NK-92 (cell line): ENCODE measurements around the gene MVD.
A peak's percentile ranks its signal among the peaks of the same experiment; 100 is the strongest.

Source experiments
- DNase-seq: peaks from one replicate; lab custom pipeline; 2025; ENCODE audit not compliant: unreplicated experiment; lab: John Stamatoyannopoulos, UW

MVD gene

DNA sequence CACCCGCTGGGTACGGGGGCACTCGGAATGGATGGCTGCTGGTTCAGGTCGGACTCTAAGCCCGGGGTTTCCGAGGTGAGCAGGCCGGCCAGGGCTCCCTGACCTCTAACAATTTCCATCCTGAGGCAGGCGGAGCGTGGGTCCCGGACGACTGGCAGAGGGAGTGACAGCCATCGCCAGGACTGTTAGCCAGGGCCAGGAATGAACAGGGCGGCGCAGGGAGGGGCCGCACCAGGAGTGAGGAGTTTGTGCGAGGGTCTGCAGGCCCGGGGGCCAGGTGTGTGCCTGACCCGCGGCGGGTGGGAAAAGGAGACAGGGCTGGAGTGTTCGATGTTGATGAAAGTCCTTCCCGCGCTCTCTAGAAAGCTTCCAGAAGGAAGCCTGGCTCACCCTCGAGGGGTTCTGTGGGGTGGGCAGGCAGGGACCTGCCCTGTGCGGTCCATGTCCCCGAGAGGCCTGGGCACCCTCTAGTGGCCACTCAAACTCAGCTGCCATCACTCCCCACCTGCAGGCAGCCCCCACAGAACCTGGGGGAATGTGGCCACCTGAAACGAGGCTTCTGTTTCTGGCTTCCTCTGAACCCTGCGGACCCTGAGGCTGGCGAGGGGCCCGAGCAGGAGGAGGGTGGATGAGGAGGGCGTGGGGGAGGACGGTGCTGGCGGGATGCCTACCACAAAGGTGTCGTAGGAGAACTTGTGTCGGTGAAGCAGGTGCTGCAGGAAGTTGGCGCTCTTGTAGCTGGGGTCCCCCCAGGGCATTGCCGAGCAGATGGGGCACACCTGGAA lies 35.1 kb upstream of the MVD start:
- no peak for DNase-seq

DNA sequence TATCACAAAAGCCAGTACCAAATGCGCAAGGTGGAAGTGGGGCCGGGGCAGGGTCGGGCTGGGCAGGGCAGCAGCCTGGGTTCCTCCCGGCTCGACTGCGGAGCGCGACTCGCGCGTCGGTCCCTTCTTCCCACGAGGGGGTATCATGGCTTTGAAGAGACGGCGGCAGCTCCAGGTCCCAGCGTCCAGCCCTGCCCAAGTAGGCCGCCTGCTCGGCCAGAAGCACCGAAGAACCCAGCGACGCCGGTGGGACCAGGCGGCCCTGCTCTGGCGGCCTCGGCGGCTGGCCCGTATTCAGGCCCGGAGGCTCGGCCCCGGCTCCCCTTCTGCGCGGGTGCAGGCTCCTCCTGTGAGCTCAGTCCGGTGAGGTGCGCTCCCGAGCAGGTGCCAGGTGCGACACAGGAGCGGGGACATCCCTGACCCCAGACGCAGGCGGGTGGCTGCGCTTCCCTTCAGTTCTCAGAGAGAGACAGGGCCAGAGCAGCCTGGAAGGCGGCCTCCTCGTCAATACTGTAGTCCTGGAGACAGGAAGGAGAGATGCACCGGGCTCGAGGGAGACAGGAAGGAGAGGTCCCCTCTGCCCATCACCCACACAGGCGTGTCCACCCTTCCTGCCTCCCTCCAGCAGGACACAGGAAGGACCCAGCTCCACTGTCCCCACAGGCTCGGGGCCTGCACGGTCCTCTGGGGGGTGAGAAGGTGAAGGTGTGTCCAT lies 34.4 kb upstream of the MVD start:
- DNase-seq: no peak

DNA sequence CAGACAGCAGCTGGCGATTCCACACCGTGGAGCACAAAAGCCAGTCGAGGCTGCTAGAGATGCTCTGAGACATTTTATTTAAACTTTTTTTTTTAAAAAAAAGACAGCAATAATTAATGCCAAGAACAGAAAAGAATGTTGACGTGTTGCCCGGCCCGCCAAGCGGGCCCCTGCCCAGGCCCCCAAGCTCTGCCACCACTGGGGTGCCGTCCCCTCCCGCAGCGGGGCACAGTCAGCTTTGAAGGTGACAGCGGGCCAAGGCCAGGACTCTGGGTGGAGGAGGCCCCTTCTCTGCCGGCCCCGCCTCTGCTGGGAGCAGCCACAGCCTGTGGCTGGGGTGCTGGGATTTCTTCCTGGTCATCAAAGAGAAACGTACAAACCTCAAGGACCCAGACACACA lies 33.5 kb upstream of the MVD start:
- no peak for DNase-seq

DNA sequence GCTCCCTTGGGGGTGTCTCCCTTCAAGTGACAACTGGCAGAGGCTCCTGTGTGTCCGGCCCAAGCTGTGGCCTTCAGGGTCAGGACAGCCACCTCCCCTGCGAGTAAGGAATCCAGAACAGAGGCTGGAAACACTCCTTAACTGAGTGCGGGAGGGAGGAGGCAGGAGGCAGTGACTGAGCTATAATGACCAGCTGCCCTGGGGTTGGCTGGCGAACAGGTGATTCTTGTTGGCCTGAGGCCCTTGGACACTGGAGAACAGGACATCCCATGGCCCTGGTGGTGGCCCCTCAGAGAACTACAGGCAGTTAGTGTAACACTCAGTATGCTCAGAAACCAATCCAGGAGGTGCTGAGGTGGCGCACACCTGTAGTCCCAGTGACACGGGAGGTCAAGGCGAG lies 32.9 kb upstream of the MVD start:
- no peak for DNase-seq

DNA sequence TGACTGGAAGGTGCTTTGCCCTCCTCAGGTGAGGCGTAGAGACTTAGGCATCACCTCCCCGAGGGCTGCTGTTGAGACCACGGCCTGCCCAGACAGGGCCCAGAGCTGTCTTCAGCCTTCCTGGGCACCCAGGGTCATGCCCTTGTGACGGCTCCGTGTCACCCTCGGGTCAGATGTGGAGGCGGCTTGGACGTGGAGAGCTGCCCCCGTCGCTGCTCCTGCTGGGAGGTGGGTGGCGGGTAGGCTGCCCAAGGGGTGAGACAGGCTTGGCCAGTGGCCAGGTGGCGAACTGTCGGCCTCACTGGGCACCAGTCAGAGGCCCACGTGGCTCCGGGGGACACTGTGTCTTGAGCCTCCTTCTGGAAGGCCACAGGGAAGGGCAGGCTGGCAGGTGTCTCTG lies 32.3 kb upstream of the MVD start:
- DNase-seq: no peak

DNA sequence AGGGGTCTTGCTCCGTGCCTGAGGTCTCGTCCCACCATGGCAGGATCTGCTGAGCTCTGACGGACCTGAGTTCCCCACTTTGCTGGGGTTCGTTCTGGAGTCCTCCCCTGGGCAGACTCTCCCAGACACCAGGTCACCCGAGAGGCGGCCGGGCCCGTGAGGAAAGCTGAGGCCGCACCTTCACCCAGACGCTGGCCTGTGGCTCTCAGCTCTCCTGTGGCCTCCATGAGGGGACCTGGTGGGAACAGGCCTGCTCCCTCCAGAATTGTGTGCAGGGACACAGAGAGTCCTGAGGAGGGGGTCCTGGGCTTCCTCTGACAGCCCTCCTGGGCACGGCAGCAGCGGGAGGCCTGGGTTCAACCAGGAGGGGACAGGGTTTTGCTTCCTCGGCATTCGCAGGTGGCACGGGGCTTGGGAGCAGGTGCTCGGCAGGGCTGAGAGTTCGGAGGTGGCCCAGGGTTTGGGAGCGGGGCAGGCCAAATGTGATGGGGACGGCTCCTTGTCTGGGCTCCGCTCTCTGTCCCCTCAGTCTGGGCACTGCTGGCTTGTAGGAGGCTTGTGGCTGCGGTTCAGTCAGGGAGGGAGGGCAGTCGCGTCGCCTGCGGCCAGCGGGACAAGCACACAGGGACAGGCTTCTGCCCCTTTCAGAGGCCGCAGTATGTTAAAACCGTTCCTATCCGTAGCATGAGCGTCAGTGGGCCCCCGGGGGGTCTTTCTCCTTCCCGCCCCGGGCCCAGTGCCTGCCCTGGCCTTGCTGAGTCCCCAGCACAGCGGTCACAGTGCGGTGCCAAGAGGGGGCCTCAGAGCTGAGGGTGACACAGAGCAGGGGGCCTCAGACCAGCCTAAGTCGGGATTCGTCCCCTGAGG lies 31.6 kb upstream of the MVD start:
- no peak for DNase-seq

DNA sequence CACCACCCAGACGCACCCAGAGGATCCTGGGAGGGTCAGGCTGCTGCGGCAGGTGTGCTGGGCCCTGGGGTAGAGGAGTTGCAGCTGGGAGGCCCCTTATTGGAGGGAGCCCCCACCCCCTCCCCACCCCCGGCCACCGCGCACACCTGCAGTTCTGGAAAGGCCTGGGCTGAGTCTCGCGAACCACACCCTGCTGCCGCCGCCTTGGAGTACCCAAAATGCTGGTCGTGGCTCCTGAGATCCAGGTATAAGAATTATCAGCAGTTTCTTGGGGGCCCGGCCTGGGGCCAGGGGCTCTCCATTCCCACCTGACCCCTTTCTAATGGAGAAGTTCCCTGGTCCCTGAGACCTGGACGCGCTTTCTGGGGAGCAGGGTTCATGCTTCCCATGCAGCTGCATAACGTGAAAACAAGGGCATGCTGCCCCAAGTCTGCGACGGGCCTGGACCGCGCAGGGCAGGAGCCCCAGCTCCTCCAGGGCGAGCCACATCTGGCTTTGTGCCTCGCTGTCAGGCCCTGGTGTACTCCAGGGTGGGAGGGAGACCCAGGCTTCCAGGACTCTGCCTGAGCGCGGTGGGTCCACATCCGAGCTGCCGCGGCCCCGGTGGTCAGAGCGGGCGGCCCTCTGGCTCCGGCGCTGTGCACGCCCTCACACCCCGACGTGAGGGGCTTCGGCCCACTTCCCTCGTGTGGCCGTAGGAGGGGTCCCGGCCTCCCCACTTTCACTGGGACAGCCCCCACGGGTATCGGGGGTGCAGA lies 30.7 kb upstream of the MVD start:
- no peak for DNase-seq

DNA sequence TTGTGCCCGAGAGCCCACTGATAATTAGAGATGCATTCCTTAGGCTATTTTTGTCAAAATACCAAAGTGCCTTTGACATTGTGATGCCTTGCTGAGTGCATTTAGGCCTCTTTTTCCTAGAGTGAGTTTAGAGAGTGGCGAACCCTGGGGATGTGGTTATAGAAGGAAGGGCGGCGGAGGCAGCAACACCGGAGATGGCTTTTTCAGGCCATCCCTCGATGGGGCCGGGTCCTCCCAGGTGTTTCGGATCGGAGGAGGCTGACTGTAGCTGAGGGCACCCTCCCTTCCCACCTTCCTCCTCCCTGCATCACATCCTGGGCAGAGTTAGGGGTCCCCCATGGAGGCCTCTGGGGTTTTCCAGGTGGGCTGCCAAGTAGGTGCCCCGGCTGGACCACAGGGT lies 30.0 kb upstream of the MVD start:
- DNase-seq: no peak

DNA sequence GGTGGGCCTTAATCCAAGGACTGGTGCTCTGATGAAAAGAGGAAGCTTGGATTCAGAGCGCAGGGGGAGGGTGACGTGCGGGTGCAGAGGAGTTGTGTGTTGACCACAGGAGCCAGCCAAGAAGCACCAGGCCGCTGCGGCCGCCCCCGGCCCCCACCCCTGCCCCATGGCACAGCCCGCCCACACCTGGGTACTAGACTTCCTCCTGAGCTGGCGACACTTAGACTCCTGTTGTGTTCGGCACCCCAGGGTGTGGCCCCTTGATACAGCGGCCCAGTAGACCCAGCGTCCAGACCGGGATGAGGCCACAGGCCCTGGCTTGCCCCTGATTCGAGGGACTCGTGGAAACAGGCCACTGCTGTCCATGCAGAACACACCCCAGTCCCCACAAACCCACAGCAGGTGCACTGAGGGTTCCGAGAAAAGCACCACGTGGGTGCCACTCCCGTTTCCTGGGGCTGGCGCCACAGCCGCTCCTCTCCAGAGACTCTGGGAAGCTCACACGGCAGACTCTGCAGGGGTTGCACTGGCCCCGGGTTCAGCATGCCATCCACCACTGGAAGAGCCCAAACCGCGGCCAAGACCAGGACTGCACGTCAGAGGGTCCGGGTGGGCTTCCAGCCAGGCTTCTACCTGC lies 29.2 kb upstream of the MVD start:
- no peak for DNase-seq

DNA sequence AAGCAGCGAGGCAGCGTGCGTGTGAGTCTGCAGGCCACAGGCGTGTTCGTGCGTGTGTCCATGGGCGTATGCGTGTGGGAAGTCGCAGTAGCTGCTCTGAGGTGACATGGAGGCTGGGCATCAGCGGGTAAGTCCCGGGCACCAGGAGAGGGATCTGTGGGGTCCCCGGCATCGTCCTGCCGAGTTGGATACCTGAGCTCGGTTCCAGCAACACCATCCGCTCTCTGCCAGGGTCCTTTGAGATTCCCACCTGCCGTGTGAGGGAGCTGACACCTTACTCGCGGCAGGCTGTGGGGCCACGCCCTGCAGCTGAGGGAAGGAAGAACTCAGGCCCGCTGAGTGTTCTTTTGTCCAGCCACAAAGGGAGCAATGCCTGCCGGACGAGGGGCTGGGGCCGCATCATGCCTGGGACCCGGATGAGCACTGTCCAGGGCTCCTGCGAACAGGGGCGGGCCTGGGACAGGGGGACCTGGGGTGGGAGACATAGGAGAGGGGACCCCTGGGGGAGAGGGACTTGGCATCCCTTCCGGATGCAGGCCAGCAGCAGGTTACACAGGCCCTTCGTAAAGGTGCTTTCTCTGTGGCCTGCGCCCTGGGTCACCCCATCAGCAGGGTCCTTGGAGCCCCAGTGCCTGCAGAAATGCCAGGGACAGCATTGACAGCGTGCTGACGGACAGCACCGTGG lies 28.4 kb upstream of the MVD start:
- DNase-seq: no peak

DNA sequence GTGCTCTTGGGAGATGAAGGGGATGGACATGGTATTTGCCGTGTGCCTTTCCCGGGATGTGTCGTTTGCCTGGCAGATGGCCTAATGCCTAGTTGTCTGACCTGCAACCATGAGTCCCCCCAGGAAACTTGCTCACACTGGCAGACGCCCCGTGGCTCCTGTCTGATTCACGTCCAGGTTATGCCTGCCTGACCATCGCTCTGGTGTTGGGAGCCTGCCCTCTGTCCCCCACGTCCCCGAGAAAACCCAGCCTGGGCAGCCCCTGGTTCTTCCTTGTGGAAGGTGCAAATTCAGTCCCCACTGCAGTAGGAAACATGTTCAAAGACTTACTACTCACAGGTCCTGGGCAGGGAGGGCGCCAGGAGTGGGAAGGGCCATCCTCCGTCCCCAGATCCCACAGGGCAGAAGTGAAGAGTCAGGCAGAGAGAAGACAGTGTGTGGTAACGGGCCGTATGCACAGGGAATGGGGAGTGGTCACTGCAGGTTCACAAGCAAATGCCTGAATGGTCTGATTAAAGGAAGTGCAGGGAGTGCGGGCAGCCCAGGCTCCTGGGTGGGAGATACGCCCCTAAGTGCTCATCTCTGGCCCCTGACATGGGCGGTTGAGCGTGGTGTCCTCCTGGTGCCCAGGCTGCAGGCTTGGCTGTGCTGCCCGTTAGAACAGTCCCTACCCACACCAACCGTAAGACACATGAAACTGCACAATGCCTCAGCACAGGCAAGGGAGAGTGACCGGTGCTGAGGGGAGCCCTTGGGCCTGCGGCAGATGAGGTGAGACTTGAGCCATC lies 27.6 kb upstream of the MVD start:
- DNase-seq: no peak

DNA sequence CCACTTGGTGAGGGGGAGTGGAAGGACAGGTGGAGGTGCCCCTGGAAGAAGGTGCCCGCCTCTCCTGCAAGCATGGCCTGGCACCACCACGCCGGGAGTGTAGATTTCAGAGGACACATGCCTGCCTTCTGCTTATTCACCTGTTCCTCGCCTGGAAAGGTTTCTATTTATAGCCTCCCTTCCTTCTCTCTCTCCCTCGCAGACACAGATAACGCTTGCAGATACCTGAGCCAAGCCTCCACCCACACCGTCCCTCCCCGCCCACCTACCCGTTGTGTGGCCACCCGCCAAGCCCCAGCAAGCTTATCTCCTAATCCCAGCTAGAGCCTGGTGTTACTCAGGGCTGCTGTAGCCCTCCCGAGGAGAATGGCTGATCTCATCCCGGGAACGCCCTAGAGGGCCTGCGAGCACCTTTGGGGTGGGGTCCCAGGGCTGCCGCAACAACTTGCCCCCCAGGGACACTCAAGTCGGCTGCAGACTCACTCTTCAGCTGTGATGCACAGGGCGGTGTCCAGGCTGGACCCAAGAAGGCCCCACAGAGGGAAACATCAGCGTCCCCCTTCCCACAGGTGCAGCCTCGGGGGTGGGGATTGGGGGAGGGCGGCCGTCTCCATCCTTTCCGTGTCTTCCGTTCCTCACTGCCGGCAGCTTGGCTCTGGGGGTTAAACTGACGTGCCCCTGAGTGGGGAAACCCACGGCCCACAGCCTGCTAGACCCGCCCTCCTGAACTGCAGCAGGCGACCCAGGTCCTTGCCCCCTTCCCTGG lies 25.3 kb upstream of the MVD start:
- DNase-seq: no peak

DNA sequence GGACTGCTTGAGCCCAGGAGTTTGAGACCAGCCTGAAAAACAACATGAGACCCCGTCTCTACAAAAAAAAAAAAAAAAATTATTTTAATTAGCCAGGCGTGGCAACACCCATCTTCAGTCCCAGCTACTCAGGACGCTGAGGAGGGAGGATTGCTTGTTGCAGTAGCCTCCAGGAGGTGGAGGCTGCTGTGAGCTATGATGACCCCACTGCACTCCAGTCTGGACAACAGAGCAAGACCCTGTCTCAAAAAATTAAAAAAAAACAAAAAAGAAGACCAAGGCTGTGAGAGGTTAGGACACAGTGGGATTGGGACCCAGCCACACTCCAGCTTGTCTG lies 24.8 kb upstream of the MVD start:
- no peak for DNase-seq

DNA sequence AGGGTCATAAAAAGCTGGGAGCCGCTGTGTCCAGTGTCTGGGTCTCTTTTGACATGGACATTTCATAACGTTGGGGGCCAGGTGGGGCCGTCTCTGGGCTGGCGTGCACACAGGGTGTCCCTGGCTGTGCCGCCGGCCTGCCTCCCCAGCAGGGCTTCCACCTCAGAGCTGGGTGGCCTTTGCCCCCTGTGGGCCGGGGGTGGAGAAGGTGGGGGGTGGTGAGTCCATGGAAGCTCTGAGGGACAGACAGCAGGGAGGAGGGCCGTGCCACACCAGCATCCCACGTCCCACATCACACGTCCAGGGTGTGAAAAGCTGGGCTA lies 24.3 kb upstream of the MVD start:
- DNase-seq: no peak

DNA sequence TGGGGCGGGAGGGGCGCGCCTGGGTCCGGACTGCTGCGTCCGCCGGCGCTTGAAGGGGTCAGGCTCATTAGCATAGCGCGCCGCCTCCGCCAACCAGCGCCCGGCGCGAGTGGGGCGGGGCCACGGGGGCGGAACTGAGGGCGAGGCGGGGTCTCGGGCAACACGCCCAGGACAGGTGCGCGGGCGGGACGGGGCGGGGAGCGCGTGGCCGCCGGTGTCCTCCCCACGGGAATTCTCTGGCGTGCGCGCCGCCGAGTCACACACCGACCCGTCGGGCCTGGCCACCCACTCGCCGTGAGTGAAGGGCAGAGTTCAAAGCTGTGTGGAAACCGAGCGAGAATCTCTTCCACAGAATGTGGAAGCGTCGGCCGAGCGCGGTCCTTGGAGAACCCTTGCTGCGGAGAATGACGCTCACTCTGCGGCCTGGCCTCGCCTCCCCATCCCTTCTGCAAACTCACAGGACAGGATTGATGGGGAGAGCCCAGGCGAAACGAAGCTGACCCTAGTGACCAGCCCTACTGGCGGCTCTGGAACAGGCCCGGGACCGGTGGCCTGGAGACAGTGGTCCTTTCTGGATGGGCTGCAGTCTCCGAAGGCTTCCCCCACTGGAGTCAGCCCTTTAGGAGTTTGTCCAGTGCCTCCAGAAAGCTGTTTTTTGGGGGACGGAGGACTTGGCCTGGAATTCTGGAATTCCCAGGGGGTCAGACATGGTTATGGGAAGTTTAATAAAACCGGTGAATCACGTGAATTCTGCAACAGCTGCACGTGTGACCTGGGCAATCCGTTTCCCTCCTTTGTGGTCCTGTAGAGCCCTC lies 23.8 kb upstream of the MVD start, which contains the start of gene SNAI3:
SNAI3 (minus strand) TSS at position 69 of the 815 bp plus-strand sequence. CDS start 101 bp downstream, outside the sequence.
- DNase-seq: peak; percentile 5

DNA sequence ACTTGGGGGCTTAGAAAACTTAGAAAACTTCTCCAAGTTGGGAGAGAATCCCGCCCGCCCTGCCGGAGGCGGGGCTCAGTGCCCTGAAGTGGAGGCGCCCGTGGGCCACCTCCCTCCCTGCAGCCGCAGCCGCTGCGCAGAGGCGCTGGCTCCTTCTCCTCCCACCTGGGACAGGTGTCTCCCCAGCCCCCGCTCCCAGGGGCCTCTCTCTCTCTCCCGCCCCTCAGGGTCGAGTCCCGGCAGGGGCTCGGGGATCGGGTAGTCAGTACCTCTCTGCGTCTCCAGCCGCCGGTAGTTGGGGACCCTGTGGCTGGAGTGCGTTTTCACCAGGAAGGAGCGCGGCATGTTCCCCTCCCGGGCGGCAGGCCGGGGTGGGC lies 23.2 kb upstream of the MVD start:
- DNase-seq: no peak

DNA sequence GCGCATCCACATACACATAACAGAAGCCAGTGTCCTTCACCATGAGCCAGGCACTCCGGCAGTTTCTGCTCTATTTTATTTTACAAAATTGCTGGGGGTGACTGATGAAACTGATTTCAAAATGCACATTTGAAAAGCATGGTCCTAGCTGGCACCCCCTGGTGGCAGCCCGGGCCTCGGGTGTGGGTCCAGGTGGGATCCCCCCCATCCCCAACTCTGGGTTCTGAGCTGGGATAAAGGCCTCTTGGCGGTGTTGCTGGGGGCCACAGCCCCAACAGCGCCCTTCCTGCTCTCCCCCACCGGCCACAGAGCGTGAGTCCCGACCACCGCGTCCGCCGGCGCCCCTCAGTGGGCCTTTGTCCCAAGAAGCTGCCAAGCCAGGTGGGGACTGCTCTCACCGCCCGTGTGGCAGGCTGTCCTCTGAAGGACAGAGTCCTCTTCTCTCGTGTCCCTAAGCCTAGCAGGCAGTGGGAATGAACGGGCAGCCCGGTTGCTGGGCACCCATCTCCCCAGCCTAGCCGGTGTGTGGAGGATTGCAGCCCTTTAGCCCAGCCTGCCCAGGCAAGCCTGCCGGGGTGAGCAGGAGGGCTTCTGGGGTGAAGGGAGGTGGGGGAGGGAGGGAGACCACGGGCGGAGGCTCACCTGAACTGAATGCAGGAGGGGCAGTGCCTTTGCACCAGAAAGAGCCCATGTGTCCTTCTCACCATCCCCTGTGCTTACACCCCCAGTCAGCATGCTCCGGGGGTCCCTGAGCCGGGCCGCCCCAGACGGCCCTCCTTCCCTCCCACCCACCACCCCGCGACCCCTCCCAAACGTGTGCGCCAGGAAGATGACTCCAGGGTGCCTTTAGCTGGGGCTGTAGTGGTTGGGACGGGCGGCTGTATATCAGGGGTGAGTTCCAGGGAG lies 22.5 kb upstream of the MVD start:
- no peak for DNase-seq
